HG03135 (cell line): Measurements from ENCODE around the gene TTC21B.
A peak's percentile ranks its signal among the peaks of the same experiment; 100 is the strongest.

Source experiments
- ATAC-seq: cut with Tn5 transposase; IDR thresholded peaks from one replicate; pipeline ENCODE4 v1.9.1; 2021; ENCODE audit warnings: mild to moderate bottlenecking, moderate library complexity; ENCODE audit not compliant: unreplicated experiment

TTC21B gene

GRCh38 chr2:165927353-165927752, 26.2 kb downstream of the TTC21B start:
- no peak for ATAC-seq

- peak; percentile 55 for ATAC-seq
Measured at GRCh38 chr2:165924946-165925345, 28.6 kb downstream of the TTC21B start.

GRCh38 chr2:165920748-165921147, 32.8 kb downstream of the TTC21B start:
- ATAC-seq = no peak

- ATAC-seq = no peak
Measured at GRCh38 chr2:165913636-165914035, 39.9 kb downstream of the TTC21B start.

- no peak for ATAC-seq
Measured at GRCh38 chr2:165911981-165912380, 41.6 kb downstream of the TTC21B start.

- ATAC-seq = no peak
Measured at GRCh38 chr2:165911231-165911630, 42.3 kb downstream of the TTC21B start.

GRCh38 chr2:165909466-165909865, 44.1 kb downstream of the TTC21B start:
- no peak for ATAC-seq

- no peak for ATAC-seq
Measured at GRCh38 chr2:165905854-165906253, 47.7 kb downstream of the TTC21B start.

GRCh38 chr2:165905269-165905668, 48.3 kb downstream of the TTC21B start:
- no peak for ATAC-seq

GRCh38 chr2:165904432-165904831, 49.1 kb downstream of the TTC21B start:
- no peak for ATAC-seq

GRCh38 chr2:165903406-165903805, 50.2 kb downstream of the TTC21B start:
- no peak for ATAC-seq

GRCh38 chr2:165902934-165903333, 50.6 kb downstream of the TTC21B start:
- no peak for ATAC-seq

GRCh38 chr2:165901620-165902298, 51.8 kb downstream of the TTC21B start:
- ATAC-seq = no peak

GRCh38 chr2:165899311-165899710, 54.3 kb downstream of the TTC21B start:
- no peak for ATAC-seq

GRCh38 chr2:165898381-165898780, 55.2 kb downstream of the TTC21B start:
- ATAC-seq = no peak

GRCh38 chr2:165897726-165898125, 55.9 kb downstream of the TTC21B start:
- peak; percentile 58 for ATAC-seq

GRCh38 chr2:165897074-165897473, 56.5 kb downstream of the TTC21B start:
- ATAC-seq = no peak

GRCh38 chr2:165895974-165896373, 57.6 kb downstream of the TTC21B start:
- peak; percentile 73 for ATAC-seq

GRCh38 chr2:165893556-165893955, 60.0 kb downstream of the TTC21B start:
- ATAC-seq = no peak

GRCh38 chr2:165892526-165892925, 61.0 kb downstream of the TTC21B start:
- no peak for ATAC-seq

- no peak for ATAC-seq
Measured at GRCh38 chr2:165891943-165892342, 61.6 kb downstream of the TTC21B start.

GRCh38 chr2:165891345-165891744, 62.2 kb downstream of the TTC21B start:
- ATAC-seq = no peak

- ATAC-seq = no peak
Measured at GRCh38 chr2:165889798-165890197, 63.8 kb downstream of the TTC21B start.
